NK-92 treated with Interleukin-12 subunit alpha and Interleukin-12 subunit beta, amount 100 ng/mL, for 24 hours (cell line): ENCODE measurements around the gene CTNNBL1.

Source experiments
- DNase-seq: peaks from one replicate; lab custom pipeline; 2025; lab: John Stamatoyannopoulos, UW

The CTNNBL1 gene

GRCh38 chr20:37901240-37901639, 207.4 kb downstream of the CTNNBL1 start:
- no peak for DNase-seq

- DNase-seq, result no peak
These were observed 208.0 kb downstream of the CTNNBL1 start for GRCh38 chr20:37901654-37902503.

GRCh38 chr20:37902504-37903313, 208.9 kb downstream of the CTNNBL1 start, which contains the start of gene VSTM2L:
VSTM2L (plus strand) TSS chr20:37903127; CDS start chr20:37903351, 224 bp downstream.
- no peak for DNase-seq

- DNase-seq, result no peak
These were observed 209.6 kb downstream of the CTNNBL1 start for GRCh38 chr20:37903317-37904007.

GRCh38 chr20:37904008-37904642, 210.3 kb downstream of the CTNNBL1 start:
- DNase-seq, result no peak

GRCh38 chr20:37904845-37905373, 211.1 kb downstream of the CTNNBL1 start:
- DNase-seq, result no peak

GRCh38 chr20:37905671-37906613, 212.1 kb downstream of the CTNNBL1 start:
- DNase-seq, result no peak

- no peak for DNase-seq
These were observed 213.5 kb downstream of the CTNNBL1 start for GRCh38 chr20:37907330-37907676.

- DNase-seq, result no peak
These were observed 214.0 kb downstream of the CTNNBL1 start for GRCh38 chr20:37907677-37908401.

- no peak for DNase-seq
These were observed 217.4 kb downstream of the CTNNBL1 start for GRCh38 chr20:37911261-37911660.

GRCh38 chr20:37911838-37912281, 218.0 kb downstream of the CTNNBL1 start:
- no peak for DNase-seq

- no peak for DNase-seq
These were observed 219.0 kb downstream of the CTNNBL1 start for GRCh38 chr20:37912874-37913273.

- DNase-seq, result no peak
These were observed 219.9 kb downstream of the CTNNBL1 start for GRCh38 chr20:37913567-37914366.

- no peak for DNase-seq
These were observed 220.5 kb downstream of the CTNNBL1 start for GRCh38 chr20:37914367-37914671.

GRCh38 chr20:37914672-37915433, 221.0 kb downstream of the CTNNBL1 start:
- no peak for DNase-seq

GRCh38 chr20:37915434-37915787, 221.6 kb downstream of the CTNNBL1 start:
- DNase-seq, result no peak

- DNase-seq, result no peak
These were observed 222.2 kb downstream of the CTNNBL1 start for GRCh38 chr20:37915800-37916570.

- no peak for DNase-seq
These were observed 223.6 kb downstream of the CTNNBL1 start for GRCh38 chr20:37917461-37917860.
